MM.1S (cell line): ENCODE data around the gene CCER1.

ENCODE experiments used
- DNase-seq: peaks from one replicate; pipeline ENCODE4 v3.0.0-alpha.2; 2015
- H2AFZ ChIP-seq: fragments of 300-600 bp; sonication (generic); 2 replicates; pipeline ENCODE4 v1.6.0; 2016; ENCODE audit warnings: antibody characterized with exemption, low read length
- H3F3A ChIP-seq: fragments of 300-600 bp; sonication (generic); 2 replicates; pipeline ENCODE4 v1.6.1; 2016; ENCODE audit warnings: mild to moderate bottlenecking, antibody characterized with exemption, low read length, moderate library complexity, mixed read lengths; ENCODE audit not compliant: insufficient read depth
- H3K27ac ChIP-seq: fragments of 300-600 bp; sonication (generic); 2 replicates; pipeline ENCODE4 v1.5.1; 2016; ENCODE audit warnings: mild to moderate bottlenecking, low read length
- H3K27me3 ChIP-seq: fragments of 300-600 bp; sonication (generic); replicated peaks from 2 replicates; pipeline ENCODE4 v1.6.0; 2016; ENCODE audit warnings: low read length; ENCODE audit not compliant: insufficient read depth
- H3K36me3 ChIP-seq: fragments of 300-600 bp; sonication (generic); replicated peaks from 2 replicates; pipeline ENCODE4 v1.6.1; 2016; ENCODE audit warnings: mild to moderate bottlenecking, low read length, mixed read lengths; ENCODE audit not compliant: insufficient read depth
- H3K4me1 ChIP-seq: fragments of 300-600 bp; sonication (generic); 2 replicates; pipeline ENCODE4 v1.6.1; 2016; ENCODE audit warnings: low read length, mixed read lengths
- H3K4me2 ChIP-seq: fragments of 300-600 bp; sonication (generic); 2 replicates; pipeline ENCODE4 v1.6.0; 2016; ENCODE audit warnings: low read depth, low read length
- H3K4me3 ChIP-seq: fragments of 300-600 bp; sonication (generic); 2 replicates; pipeline ENCODE4 v1.5.1; 2016; ENCODE audit warnings: low read length, mixed read lengths
- H3K79me2 ChIP-seq: fragments of 300-600 bp; sonication (generic); 2 replicates; pipeline ENCODE4 v1.6.1; 2016; ENCODE audit warnings: mixed run types, low read length, mixed read lengths
- H3K9ac ChIP-seq: fragments of 300-600 bp; sonication (generic); 2 replicates; pipeline ENCODE4 v1.6.1; 2016; ENCODE audit warnings: low read length, mixed read lengths
- H3K9me2 ChIP-seq: fragments of 300-600 bp; sonication (generic); replicated peaks from 2 replicates; pipeline ENCODE4 v1.6.1; 2016; ENCODE audit warnings: mild to moderate bottlenecking, low read length, mixed read lengths; ENCODE audit not compliant: insufficient read depth
- H3K9me3 ChIP-seq: fragments of 300-600 bp; sonication (generic); replicated peaks from 2 replicates; pipeline ENCODE4 v1.6.1; 2016; ENCODE audit warnings: mild to moderate bottlenecking, low read length, mixed read lengths; ENCODE audit not compliant: insufficient read depth
- H4K20me1 ChIP-seq: fragments of 300-600 bp; sonication (generic); 2 replicates; pipeline ENCODE4 v1.6.1; 2016; ENCODE audit warnings: mild to moderate bottlenecking, low read length, moderate library complexity, mixed read lengths; ENCODE audit not compliant: insufficient read depth
- CTCF ChIP-seq: fragments of 300-600 bp; sonication (generic); IDR thresholded peaks from 2 replicates; pipeline ENCODE4 v1.5.1; 2016; ENCODE audit warnings: antibody characterized with exemption, low read length, mixed read lengths
- EZH2 ChIP-seq: fragments of 300-600 bp; sonication (generic); optimal IDR thresholded peaks from 2 replicates; pipeline ENCODE3; 2017; ENCODE audit warnings: low read depth, mild to moderate bottlenecking, antibody characterized with exemption, low read length, mixed read lengths
- EZH2phosphoT487 ChIP-seq: fragments of 300-600 bp; sonication (generic); IDR thresholded peaks from 2 replicates; pipeline ENCODE4 v1.6.1; 2018; ENCODE audit warnings: antibody characterized with exemption, low read length

Gene CCER1

GRCh38 chr12:90920222-90920621, 34.8 kb downstream of the CCER1 start:
- Histone ChIP-seq H4K20me1 (no peaks in the 10 kb centered on the region), H3K9me2 (no peaks in the 10 kb centered on the region), H3K27ac (no peak overlapping the region), H3F3A (no peaks in the 10 kb centered on the region), H3K79me2 (no peaks in the 10 kb centered on the region), H3K9ac (no peak overlapping the region), H3K9me3 (no peaks in the 10 kb centered on the region), H2AFZ (no peak overlapping the region), H3K4me1 (no peaks in the 10 kb centered on the region), H3K36me3 (no peaks in the 10 kb centered on the region), H3K4me3 (no peak overlapping the region), H3K27me3 (no peaks in the 10 kb centered on the region), H3K4me2 (no peak overlapping the region)
- no peak for DNase-seq
- TF ChIP-seq EZH2phosphoT487 (no peak), EZH2 (no peak), CTCF (no peak)

GRCh38 chr12:90917431-90917830, 37.5 kb downstream of the CCER1 start:
- H2AFZ ChIP-seq: no peak overlapping the region
- no peak overlapping the region for H3K4me2 ChIP-seq
- no peaks in the 10 kb centered on the region for H3F3A ChIP-seq

GRCh38 chr12:90916516-90916915, 38.5 kb downstream of the CCER1 start:
- Histone ChIP-seq H3K27ac (no peak overlapping the region), H3F3A (no peaks in the 10 kb centered on the region), H3K27me3 (no peaks in the 10 kb centered on the region), H3K4me2 (no peak overlapping the region), H2AFZ (no peak overlapping the region), H3K9ac (no peak overlapping the region), H3K4me3 (no peak overlapping the region), H3K4me1 (no peaks in the 10 kb centered on the region), H3K9me3 (no peaks in the 10 kb centered on the region), H3K79me2 (no peaks in the 10 kb centered on the region), H3K36me3 (no peaks in the 10 kb centered on the region), H4K20me1 (no peaks in the 10 kb centered on the region), H3K9me2 (no peaks in the 10 kb centered on the region)
- TF ChIP-seq CTCF (no peak), EZH2phosphoT487 (no peak), EZH2 (no peak)
- DNase-seq: no peak

More at GRCh38 chr12:90917431-90917830, 37.5 kb downstream of the CCER1 start:
- Histone ChIP-seq H3K4me3 (no peak overlapping the region), H3K36me3 (no peaks in the 10 kb centered on the region), H3K79me2 (no peaks in the 10 kb centered on the region), H3K9me3 (no peaks in the 10 kb centered on the region), H3K9ac (no peak overlapping the region), H3K9me2 (no peaks in the 10 kb centered on the region), H4K20me1 (no peaks in the 10 kb centered on the region), H3K4me1 (no peaks in the 10 kb centered on the region), H3K27ac (no peak overlapping the region), H3K27me3 (no peaks in the 10 kb centered on the region)
- TF ChIP-seq EZH2phosphoT487: no peak
- TF ChIP-seq EZH2: no peak
- no peak for TF ChIP-seq CTCF
- no peak for DNase-seq
